ENCODE data around the gene NSD1. TPM values are rescaled to one million over a fixed set of nuclear protein-coding genes. Genes with fewer than 3 reads are reported as not detected.
"Not testable (repeated sequence)": the region's sequence is repeated elsewhere in the genome, so short reads cannot be mapped to it uniquely, and the experiment has no call there.

Gene NSD1
- total RNA-seq, 1 donor from 2014 or later = 59.1 TPM

DNA sequence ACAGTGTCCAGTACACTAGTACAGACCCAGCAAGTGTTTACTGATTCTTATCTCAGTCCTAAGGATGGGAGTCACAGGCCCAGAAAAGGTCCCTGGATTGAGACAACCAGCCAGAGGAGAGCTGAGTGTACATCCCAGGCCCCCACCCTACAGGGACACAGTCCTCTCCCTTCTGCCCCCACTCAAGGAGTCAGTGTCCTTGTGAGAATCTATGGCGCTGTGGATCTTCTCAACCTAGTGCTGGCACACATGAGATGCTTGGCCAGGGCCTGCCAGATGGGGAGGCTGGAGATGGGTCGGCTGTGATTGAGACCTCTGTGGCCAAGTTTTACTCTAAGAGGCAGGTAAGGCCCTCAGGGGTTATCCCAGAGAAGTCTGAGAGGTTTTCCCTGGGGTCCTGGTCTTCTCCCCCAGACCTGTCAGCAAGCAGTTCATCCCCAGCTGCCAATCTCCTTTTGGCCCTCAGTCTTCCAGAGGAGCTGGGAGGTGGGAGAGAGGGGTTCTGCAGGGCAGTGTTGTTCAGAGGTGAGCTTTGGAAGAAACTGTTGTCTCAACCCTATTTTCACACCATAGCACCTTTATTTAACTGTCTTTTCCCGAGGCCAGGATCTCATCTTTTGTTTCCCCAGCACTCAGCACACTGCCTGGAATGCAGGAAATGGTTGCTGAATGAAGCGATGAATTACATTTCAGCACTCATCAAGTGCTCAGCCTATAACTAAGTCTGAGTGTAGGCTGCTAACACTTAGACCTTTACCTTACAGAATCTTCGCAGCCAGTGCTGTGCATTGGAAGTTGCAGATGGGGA, 3.2 kb upstream of the NSD1 start:
- no peak for DNase-seq (ENCODE audit: low read depth)

DNA sequence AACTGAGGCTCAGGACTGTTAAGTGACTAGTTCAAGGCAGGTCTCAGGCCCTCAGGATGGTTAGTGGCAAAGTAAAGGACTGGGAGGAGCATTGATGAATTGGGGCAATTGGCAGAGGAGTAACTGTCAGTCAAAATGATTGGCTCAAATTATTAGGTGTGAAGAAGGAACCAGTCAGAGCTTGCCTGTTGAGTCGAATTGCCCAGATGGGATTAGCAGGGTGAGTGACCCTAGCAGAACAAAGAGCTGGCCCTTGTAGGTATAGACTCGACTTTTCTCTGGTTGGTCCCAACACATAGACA, 2.6 kb upstream of the NSD1 start:
- DNase-seq (ENCODE audit: low read depth) = no peak

DNA sequence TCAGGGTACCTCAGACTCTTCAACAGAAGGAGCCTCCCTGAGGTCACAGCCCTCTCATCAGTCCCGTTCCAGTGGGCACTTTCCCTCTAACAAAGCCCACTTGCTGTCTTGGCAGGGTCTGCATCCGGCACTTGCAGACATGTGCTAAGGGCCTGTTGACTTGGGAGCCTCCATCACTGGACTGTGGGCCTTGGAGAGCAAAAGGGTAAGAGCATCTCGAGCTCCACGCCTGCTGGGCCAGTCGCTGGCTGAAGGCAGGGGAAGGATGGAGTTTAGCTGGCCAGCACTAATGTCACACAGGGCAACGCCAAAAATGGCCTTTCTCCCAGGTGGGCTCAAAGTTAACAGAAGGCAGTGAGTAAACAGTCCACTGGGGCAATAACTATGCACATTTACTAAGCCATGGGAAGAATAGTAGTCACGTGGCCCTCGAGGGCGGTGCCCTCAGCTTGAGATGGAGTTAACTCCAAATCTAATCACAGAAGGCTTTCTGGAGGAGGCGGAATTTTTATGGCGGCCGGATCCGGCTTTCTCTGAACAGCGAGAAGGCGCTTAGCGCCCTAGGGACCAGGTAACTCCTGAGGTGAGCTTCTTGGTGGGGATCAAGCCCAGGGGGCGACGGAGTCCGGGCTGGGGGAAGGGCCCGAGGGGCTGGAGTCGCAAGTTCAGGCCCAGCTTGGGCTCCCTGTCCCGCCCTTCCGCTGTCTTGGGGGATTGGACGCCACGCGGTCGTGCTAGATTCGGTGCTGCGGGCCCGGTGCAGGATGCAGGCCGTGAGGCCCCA, 2.0 kb upstream of the NSD1 start:
- no peak for DNase-seq (ENCODE audit: low read depth)

DNA sequence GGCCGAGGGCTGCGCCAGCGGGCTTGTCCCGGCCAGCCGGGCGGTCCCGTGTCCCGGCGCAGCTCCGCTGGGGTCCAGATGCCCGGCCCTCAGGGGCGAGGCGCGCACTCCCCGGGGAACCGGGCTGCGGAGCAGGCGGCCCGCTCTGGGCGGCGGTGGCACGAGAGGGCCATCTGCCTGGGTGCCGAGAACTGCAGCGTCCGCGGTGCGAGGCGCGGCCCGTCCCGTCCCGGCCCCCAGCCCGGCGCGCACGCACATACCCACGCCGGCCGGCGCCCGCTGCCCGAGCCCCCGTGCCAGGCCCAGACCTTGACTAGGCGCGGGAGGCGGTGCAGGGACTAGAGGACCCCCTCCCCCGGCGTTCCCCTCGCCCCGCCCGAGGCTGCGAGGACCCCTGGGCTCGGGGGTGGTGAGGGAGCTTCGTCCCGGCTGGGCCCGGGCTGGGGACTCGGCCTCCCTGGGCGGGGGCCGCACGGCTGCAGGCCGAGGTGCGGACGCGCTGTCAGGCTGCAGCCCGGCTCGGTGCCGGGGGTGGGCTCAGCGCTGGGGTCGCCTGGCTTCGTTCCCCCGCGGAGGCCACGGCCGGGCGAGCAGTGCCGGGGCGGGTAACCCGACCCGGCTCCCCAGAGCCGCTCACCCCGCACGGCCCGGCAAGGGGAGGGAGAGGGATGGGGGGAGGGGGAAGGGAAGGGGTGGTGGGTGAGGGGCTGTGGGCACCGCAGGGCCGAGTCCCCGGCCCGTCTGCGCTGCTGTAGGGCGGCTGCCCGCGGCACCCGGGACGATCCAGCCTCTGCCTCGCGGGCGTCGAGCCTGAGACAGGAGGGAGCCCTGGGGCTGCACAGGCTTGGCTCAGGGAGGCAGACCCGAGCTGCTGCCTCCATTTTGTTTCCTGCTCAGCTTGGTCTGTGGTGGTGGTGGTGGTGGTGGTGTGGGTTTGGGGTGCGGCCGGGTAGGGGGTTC, 1.2 kb upstream of the NSD1 start:
- DNase-seq (ENCODE audit: low read depth) = no peak

DNA sequence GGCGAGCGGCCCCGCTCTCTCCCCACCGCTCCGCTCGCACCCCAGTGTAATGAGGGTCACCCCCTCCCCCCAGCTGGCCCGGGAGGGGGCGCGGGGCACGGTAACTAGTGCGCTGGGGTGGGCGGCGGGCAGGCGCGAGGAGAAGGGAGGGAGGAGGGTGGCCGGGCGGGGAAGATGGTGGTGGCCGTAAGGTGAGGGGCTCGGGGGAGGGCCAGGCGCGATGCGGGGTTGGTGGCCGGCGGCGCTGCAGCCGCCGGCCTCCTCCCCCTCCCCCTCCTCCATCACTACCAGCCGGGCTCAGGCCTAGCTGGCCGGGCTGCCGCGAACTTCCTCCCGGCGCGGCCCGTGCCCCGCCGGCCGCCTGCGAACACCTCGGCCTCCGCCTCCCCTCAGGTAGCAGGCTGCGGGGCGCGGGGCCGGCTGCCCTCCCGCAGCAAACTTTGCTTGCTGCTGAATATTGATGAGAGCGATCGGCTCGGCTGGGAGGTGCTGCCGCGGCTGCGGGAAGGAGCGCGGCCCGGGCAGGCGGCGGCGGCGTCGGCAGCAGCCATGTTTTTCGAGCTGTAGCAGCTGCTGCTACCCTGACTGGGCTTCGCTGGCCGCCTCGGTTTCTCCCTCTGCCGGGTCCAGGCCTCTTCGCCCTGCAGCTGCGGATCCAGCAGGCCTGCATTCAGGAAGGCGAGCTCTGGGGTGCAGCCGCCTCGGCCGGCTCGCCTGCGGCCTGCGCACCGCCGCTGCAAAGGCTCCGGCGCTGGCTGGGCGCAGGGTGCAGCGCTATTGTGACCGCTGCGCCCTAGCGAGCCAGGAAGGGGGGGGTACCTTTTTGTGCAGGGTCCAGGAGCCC, 502 bp downstream of the NSD1 start:
- no peak for DNase-seq (ENCODE audit: low read depth)

DNA sequence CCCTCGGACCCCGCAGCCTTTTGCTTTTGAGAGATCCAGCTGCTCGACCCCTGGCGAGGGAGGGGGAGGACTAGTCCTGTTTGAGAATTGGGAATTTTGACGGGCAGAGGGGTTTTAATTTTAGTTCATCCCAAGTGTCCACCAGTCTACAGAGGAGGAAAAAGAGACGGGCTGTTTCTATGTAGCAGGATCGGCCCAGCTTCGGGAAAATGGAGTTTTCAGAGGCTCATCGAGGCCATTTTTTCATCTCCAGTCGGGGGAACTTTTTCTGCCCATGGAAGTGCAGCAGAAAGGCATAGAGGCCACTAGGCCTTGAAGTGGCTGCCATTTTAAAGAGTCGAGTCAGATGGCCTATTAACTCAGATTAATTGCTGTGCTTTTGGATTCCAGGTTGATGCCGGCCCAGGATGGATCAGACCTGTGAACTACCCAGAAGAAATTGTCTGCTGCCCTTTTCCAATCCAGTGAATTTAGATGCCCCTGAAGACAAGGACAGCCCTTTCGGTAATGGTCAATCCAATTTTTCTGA, 1.2 kb downstream of the NSD1 start:
- no peak for DNase-seq (ENCODE audit: low read depth)

DNA sequence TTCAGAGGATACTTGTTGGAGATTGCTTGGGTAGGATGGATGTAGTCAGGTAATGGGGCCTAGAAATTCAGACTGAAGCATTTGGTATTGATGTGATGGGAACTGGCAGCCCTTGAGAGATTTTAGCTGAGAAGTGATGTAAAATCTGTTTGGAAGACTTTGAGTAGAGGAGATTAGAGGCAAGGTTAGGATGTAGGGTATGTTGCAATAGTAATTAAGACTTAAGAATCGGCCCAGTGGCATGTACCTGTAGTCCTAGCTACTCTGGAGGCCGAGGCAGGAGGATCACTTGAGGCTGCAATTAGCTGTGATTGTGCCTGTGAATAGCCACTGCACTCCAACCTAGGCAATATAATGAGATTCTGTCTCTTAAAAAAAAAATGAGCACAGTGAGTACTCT, 6.7 kb downstream of the NSD1 start:
- DNase-seq (ENCODE audit: low read depth) = no peak

DNA sequence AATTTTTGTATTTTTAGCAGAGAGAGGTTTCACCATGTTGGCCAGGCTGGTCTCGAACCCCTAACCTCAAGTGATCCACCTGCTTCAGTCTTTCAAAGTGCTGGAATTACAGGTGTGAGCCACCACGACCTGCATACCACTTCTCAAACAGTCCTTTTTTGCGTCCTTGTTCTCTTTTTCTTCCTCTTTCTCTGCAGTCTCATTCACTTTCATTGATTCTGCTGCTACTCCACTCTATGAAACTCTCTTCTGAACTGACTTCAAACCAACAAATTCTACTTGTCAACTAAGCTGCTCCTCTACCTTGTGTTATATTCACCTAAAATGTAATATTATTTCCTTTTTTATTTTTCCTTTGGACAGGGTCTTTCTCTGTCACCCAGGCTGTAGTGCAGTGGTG, 7.9 kb downstream of the NSD1 start:
- no peak for DNase-seq (ENCODE audit: low read depth)

DNA sequence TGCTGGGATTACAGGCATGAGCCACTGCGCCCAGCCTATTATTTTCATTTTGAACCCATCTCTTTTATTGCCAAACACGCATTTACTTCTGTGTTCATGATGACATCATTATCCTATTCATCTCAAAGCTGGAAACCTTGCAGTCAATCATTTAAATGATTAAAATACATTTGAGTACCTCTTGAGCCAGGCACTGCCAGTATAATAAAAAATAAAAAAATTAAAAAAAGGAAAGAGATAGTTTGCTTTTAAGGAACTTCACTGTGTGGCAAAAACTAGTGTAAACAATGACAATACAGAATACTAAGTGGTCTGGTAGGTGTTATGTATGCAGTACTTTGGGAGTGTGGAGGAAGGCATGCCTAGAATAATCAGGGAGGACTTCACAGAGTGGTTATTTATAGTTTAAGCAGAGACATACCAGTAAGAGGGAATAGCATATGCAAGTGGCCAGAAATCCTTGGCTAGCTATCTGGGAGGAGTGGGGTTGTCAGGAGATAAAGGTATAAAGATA, 8.6 kb downstream of the NSD1 start:
- DNase-seq (ENCODE audit: low read depth) = no peak

DNA sequence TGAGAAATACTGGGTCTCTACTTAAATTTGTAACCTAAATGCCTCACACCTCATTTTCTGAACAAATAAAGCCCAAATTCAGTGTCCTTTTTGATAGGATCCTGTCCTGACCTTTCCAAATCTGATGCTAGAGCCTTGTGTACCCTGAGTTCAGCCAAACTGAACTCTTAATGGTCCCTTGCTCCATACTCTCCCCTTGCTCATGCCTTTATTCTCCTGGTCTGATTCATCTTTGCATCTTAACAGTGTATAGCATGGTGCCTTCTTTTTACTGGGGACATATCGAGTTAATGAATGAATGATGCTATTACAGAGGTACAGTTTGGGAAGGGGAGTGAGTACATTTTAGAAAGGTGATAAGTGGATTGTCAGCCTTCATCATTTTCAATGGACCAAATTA, 9.2 kb downstream of the NSD1 start:
- DNase-seq (ENCODE audit: low read depth) = no peak

DNA sequence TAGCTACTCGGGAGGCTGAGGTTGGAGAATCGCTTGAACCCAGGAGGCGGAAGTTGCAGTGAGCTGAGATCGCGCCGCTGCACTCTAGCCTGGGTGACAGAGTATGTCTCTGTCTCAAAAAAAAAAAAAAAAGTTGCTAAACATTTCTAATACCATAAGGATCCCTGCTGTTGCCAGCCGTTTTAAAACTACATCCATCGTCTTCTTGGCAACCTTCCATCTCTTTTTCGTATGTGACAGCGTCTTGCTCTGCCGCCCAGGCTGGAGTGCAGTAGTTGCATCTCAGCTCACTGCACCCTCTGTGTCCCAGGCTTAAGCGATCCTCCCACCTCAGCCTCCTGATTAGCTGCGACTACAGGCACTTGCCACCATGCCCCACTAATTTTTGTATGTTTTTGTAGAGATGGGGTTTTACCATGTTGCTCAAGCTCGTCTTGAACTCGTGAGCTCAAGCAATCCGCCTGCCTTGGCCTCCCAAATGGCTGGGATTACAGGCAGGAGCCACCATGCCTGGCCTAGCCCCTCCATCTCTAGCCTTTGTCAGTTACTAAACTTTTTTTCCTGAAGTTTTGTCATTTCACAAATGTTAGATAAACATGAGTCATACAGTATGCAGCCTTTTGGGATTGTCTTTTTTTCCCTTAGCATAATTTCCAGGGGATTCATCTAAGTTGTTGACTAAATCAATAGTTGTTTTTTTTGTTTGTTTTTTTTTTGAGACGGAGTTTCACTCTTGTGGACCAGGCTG, 13.5 kb downstream of the NSD1 start:
- DNase-seq (ENCODE audit: low read depth) = no peak

DNA sequence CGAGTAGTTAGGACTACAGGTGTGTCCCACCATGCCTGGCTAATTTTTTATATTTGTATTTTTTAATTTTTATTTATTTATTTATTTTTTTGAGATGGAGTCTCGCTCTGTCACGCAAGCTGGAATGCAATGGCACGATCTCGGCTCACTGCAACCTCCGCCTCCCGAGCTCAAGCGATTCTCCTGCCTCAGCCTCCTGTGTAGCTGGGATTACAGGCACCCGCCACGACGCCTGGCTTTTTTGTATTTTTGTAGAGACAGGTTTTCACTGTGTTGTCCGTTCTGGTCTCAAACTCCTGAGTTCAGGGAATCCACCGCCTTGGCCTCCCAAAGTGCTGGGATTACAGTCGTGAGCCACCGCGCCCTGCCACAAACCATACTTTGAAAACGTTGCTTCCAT, 16.5 kb downstream of the NSD1 start:
- DNase-seq (ENCODE audit: low read depth) = not testable (repeated sequence)

DNA sequence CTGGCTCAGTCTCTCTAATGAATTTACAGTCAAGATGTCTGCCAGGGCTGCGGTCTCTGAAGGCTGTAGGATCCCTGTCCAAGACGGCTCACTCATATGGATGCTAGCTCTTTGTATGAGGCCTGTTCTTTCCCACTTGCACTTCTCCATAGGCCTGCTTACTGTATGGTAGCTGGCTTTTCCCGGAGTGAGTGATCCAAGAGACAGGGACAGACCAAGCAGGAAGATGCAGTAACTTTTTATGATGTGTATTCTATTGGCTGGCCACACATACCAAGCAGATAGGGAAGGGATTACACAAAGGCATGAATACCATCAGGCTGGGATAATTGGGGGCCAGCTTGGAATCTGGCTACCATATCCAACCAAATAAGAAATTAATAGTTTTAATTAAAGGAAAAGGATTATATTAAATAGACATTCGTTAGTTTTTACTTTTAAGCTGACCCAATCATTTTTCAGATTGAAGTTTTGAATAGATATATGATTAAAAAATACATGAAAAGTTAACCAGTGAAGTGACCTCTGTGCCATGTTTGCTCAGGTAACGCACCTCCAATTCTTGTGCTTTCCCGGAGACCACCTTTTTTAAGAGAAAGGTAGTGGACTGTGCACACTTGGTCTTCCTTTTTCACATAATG, 20.6 kb downstream of the NSD1 start:
- no peak for DNase-seq (ENCODE audit: low read depth)

DNA sequence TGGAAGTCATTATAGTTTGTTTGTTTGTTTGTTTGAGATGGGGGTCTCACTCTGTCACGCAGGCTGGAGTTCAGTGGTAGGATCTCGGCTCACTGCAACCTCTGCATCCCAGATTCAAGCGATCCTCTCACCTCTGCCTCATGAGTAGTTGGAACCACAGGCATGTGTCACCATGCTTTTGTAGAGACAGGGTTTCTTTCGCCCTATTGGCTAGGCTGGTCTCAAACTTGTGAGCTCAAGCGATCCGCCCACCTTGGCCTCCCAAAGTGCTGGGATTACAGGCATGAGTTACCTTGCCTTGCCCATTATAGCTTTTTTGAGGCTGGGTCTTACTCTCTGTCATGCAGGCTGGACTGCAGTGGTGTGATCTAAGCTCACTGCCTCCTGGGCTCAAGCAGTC, 28.8 kb downstream of the NSD1 start:
- DNase-seq (ENCODE audit: low read depth) = no peak

DNA sequence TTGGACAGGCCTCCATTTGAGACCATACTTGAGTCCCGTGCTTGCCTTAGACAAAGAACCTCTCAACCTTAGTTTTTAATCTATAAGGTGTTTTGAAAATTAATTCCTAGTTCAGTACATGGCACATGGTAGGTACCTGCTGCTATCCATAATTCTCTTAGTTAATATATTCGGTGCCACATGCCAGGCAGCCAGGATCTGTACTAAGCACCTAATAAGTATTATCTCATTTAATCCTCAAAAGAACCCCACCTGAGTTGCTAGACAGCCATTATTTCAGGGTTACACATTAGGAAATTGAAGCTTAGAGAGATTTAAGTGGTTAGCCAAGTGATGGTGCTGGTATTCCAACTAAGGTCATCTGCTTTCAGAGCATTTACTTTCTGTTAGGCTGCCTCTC, 29.9 kb downstream of the NSD1 start:
- DNase-seq (ENCODE audit: low read depth) = no peak

DNA sequence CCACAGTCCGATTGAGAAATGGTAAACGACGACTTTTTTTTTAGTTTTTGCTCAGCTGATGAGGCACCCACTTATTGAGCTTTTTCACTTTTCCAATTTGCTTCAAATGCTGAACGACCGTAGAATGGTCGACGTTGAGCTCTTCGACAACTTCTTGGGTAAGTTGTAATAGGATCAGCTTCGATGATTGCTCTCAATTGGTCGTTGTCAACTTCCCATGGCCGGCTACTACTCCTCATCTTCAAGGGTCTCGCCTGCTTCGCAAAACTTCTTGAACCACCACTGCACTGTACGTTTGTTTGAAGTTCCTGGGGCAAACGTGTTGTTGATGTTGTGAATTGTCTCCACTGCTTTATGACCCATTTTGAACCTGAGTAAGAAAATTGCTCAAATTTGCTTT, 35.7 kb downstream of the NSD1 start:
- no peak for DNase-seq (ENCODE audit: low read depth)

DNA sequence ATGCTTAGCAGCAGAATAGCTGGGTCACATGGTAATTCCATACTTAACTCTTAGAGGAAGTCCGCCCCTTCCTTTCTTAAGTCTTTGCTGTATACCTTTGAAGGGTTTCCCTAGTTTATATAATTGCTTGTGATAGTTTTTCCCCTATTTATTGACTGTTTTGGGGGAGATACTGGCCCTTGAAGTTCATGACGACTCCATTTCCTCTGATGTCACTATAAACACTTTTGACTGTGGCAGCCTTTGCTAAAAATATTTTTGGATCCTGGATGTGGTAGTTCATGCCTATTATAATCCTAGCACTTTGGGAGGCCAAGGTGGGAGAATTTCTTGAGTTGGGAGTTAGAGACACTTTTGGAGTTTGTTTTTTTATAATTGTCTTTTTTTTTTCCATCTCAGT, 38.4 kb downstream of the NSD1 start:
- no peak for DNase-seq (ENCODE audit: low read depth)

DNA sequence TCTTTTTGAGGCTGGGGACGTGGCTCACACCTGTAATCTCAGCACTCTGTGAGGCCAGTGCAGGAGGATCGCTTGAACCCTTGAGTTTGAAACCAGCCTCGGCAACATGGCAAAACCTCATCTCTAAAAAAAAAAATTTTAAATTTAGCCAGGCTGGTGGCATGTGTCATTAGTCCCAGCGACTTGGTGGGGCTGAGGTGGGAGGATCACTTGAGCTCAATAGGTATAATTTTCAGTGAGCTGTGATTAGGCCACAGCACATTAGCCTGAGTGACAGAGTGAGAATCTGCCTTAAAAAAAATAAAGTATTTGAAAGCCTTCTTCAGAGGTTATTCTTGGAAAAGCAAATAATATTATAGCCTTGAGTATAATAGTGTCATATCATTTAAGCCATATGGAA, 41.8 kb downstream of the NSD1 start:
- no peak for DNase-seq (ENCODE audit: low read depth)

DNA sequence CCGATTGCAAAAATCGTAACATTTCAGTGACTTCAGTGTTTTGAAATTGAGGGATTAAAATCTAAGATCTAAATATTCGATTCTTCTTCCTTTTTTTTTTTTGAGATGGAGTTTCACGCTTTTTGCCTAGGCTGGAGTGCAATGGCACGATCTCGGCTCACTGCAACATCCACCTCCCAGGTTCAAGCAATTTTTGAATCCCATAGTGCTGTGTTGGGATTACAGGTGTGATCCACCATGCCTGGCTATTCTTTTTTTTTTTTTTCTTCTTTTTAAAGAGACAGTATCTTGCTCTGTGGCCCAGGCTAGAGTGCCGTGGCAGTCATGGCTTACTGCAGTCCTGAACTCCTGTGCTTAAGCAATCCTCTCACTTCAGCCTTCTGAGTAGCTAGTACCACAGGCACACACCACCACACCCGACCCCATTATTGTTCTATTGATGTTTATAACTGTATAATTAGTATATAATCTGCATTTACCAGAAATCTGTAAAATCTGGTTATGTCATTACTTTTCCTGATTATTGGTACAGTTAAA, 42.7 kb downstream of the NSD1 start:
- no peak for DNase-seq (ENCODE audit: low read depth)

Data from renal cortical epithelial cell (primary cell).